ENCODE measurements around the gene TRPC6. TPM values are rescaled to one million over a fixed set of nuclear protein-coding genes. Genes with fewer than 3 reads are reported as not detected.
A peak's percentile ranks its signal among the peaks of the same experiment; 100 is the strongest.
"Not testable (repeated sequence)": the region's sequence is repeated elsewhere in the genome, so short reads cannot be mapped to it uniquely, and the experiment has no call there.

The TRPC6 gene
- total and polyA plus RNA-seq, 7 donors = 0.04 to 1.1 (median 0.21) TPM

DNA sequence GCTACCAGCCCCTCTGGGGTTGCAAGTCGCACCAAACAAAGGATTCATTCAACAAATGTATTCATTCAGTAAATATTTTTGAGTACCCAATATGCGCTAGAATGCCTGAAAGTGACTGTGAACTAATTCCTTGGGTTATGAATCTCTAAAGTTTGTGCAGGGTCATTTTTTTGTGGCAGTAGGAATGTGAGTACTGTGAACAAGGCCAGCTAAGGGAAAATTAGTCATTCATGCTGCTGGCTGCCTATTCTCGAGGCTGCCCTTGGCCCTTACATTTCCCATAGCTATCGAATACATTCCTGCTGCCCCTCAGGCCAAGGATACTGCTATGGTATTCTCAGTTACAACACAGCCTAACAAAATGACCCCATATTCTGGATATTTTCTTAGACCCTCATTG is 141.6 kb downstream of the TRPC6 start:
- 68 to 74% (median 69%) methylated on average over 4 of the region's 4 CpGs for WGBS, 3 donors
- Histone ChIP-seq H3K27me3 (ENCODE audit: insufficient read depth in 3 of 3, low read length in 2 of 3) (no peaks in the 10 kb centered on the region), H3K4me1 (no peaks in the 10 kb centered on the region), H3K9me3 (no peaks in the 10 kb centered on the region), H3K27ac (no peak overlapping the region), H3K36me3 (ENCODE audit: insufficient read depth in 1 of 2, low read depth in 1 of 2) (no peaks in the 10 kb centered on the region), H3K4me3 (no peak overlapping the region)
- DNase-seq (no peak), ATAC-seq (no peak)
- TF ChIP-seq, protein P1, sequence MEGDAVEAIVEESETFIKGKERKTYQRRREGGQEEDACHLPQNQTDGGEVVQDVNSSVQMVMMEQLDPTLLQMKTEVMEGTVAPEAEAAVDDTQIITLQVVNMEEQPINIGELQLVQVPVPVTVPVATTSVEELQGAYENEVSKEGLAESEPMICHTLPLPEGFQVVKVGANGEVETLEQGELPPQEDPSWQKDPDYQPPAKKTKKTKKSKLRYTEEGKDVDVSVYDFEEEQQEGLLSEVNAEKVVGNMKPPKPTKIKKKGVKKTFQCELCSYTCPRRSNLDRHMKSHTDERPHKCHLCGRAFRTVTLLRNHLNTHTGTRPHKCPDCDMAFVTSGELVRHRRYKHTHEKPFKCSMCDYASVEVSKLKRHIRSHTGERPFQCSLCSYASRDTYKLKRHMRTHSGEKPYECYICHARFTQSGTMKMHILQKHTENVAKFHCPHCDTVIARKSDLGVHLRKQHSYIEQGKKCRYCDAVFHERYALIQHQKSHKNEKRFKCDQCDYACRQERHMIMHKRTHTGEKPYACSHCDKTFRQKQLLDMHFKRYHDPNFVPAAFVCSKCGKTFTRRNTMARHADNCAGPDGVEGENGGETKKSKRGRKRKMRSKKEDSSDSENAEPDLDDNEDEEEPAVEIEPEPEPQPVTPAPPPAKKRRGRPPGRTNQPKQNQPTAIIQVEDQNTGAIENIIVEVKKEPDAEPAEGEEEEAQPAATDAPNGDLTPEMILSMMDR (IDR thresholded peaks at IDR 0.05) = no peak
- intact Hi-C loops (cut with DNase I) = no loop called here

DNA sequence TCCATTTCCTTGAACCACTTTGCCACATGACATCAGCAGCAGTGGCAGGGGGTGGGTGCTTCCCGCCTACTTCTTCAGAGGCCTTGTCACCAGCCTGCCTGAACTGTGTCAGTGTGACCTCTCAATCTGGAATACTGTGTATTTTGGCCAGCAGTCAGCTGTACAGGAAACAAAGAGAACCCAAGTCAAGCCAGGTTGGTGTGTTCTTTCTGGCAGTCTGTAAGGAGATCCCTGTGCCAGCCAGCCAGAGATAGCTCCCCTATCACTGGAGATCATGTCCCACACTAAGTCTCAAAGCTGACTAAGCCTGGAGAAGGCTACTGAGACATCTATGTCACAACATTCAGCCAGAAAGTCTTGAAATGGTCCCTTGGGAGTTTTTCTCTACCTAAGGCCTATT is 142.1 kb downstream of the TRPC6 start:
- WGBS, 3 donors = 57 to 79% (median 75%) methylated on average over 1 of the region's 1 CpG
- Histone ChIP-seq H3K27ac (no peak overlapping the region), H3K36me3 (ENCODE audit: insufficient read depth in 1 of 2, low read depth in 1 of 2) (no peaks in the 10 kb centered on the region), H3K4me3 (no peak overlapping the region), H3K9me3 (no peaks in the 10 kb centered on the region), H3K27me3 (ENCODE audit: insufficient read depth in 3 of 3, low read length in 2 of 3) (no peaks in the 10 kb centered on the region), H3K4me1 (no peaks in the 10 kb centered on the region)
- ATAC-seq (peak in 3 of 4 donors; percentile 68 to 75 (median 75)), DNase-seq (no peak)
- intact Hi-C loops (cut with DNase I) = no loop called here
- TF ChIP-seq, protein P1 (IDR thresholded peaks at IDR 0.05) = no peak

DNA sequence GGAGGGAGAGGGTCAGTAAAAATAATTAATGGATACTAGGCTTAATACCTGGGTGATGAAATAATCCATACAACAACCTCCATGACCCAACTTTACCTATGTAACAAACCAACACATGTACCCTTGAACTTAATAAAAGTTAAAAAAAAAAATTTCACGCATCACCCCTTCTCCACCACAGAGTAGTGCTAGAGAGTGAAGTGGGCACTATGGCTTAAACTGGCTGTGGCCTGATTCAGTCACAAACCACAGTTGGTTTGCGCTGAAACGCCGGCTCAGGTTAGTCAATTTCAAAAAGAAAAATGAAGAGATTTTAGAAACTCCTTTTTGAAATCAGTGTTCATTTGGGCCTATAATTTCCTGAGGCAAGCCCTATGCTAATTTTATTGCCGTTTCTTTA is 144.3 kb downstream of the TRPC6 start:
- 93 to 97% (median 94%) methylated on average over 5 of the region's 5 CpGs for WGBS, 3 donors
- H3K4me3 ChIP-seq = no peak overlapping the region

DNA sequence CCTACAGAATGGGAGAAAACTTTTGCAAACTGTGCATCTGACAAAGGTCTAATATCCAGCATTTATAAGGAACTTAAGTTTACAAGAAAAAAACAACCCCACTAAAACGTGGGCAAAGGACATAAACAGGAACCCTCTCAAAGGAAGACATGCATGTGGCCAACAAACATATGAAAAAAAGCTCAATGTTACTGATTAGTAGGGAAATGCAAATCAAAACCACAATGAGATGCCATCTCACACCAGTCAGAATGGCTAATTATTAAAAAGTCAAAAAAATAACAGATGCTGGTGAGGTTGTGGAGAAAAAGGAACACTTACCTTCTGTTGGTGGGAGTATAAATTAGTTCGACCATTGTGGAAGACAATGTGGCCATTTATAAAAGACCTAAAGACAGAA is 145.1 kb downstream of the TRPC6 start:
- H3K4me3 ChIP-seq; intact Hi-C loops (cut with DNase I); H3K4me1 ChIP-seq; H3K9me3 ChIP-seq; H3K27me3 ChIP-seq (ENCODE audit: insufficient read depth in 3 of 3, low read length in 2 of 3); ATAC-seq; H3K27ac ChIP-seq; DNase-seq; H3K36me3 ChIP-seq (ENCODE audit: insufficient read depth in 1 of 2, low read depth in 1 of 2): not testable (repeated sequence)
- 73 to 80% (median 75%) methylated on average over 2 of the region's 2 CpGs for WGBS, 3 donors

More for the DNA sequence above, 144.3 kb downstream of the TRPC6 start:
- H3K27ac ChIP-seq = no peak overlapping the region
- DNase-seq = no peak
- ATAC-seq = no peak
- no peaks in the 10 kb centered on the region for H3K36me3 ChIP-seq (ENCODE audit: insufficient read depth in 1 of 2, low read depth in 1 of 2)
- H3K4me1 ChIP-seq = no peaks in the 10 kb centered on the region
- H3K9me3 ChIP-seq = no peaks in the 10 kb centered on the region
- H3K27me3 ChIP-seq (ENCODE audit: insufficient read depth in 3 of 3, low read length in 2 of 3) = no peaks in the 10 kb centered on the region
- TF ChIP-seq, protein P1 (IDR thresholded peaks at IDR 0.05) = no peak
- intact Hi-C loops (cut with DNase I) = no loop called here

DNA sequence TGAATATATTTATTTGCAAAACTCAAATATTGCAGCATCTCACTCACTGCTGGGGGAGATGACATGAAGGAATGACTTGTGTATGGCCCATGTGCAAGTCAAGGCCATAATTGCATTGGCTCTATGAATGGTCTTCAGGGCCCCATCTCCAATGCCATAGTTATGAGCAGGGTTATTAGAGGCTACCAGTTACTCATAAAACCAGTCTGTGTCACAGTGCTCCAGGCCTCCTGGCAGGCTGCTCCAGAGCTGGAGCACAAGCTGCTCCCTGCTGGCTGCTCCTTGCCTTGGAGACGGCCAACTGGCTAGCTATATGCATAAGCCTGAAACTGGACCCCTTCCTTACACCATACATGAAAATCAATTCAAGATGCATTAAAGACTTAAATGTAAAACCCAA is 145.7 kb downstream of the TRPC6 start:
- 43 to 68% (median 56%) methylated on average over 1 of the region's 1 CpG for WGBS, 3 donors
- H3K9me3 ChIP-seq = no peaks in the 10 kb centered on the region
- intact Hi-C loops (cut with DNase I) = no loop called here

More for the DNA sequence above, 145.7 kb downstream of the TRPC6 start:
- Histone ChIP-seq H3K4me3 (no peak overlapping the region), H3K36me3 (ENCODE audit: insufficient read depth in 1 of 2, low read depth in 1 of 2) (no peaks in the 10 kb centered on the region), H3K4me1 (no peaks in the 10 kb centered on the region), H3K27ac (no peak overlapping the region), H3K27me3 (ENCODE audit: insufficient read depth in 3 of 3, low read length in 2 of 3) (no peaks in the 10 kb centered on the region)
- DNase-seq = no peak
- ATAC-seq = no peak
- TF ChIP-seq, protein P1 (IDR thresholded peaks at IDR 0.05) = no peak

Data from psoas muscle (tissue), 8 donors.